Body of pancreas (tissue), 4 donors: Measurements from ENCODE around the gene DCDC2B. TPM values are rescaled to one million over a fixed set of nuclear protein-coding genes. Genes with fewer than 3 reads are reported as not detected.
A peak's percentile ranks its signal among the peaks of the same experiment; 100 is the strongest.

Source experiments
- ATAC-seq: fragments of 150-250 bp; one replicate; pipeline ENCODE4 v1.9.1; 2016
- DNase-seq, 4 donors: peaks; one replicate each; pipeline ENCODE4 v3.0.0-alpha.2; 2019
- H3K27ac ChIP-seq, 4 donors: fragments of 200-600 bp; sonication (generic); 1 replicate in 3 of 4; 2 replicates in 1 of 4; pipeline versions ENCODE4 v1.5.1 to v1.6.1; 2016 to 2019; ENCODE audit warnings: mild to moderate bottlenecking in 1 of 4, mixed read lengths in 1 of 4, moderate library complexity in 1 of 4
- H3K27me3 ChIP-seq, 2 donors: fragments of 200-600 bp; sonication (generic); one replicate each; pipeline ENCODE4 v1.6.0; 2016; ENCODE audit warnings: mild to moderate bottlenecking in 1 of 2
- H3K36me3 ChIP-seq, 2 donors: fragments of 200-600 bp; sonication (generic); replicated peaks in 1 of 2; 2 replicates each; pipeline ENCODE4 v1.5.1; 2016; ENCODE audit warnings: low read depth in 2 of 2; ENCODE audit not compliant: insufficient read depth in 1 of 2
- H3K4me1 ChIP-seq: fragments of 200-600 bp; sonication (generic); one replicate; pipeline ENCODE4 v1.6.0; 2016
- H3K4me3 ChIP-seq, 2 donors: fragments of 200-600 bp; sonication (generic); 1 replicate in 1 of 2; 2 replicates in 1 of 2; pipeline ENCODE4 v1.5.1; 2016 to 2019
- H3K9me3 ChIP-seq, 3 donors: fragments of 200-600 bp; sonication (generic); 1 replicate in 2 of 3; 2 replicates in 1 of 3; pipeline ENCODE4 v1.5.1; 2016
- POLR2A ChIP-seq, 3 donors: fragments of 450-650 bp; IDR thresholded peaks; one replicate each; pipeline ENCODE4 v1.6.1; 2016; ENCODE audit warnings: antibody characterized with exemption in 3 of 3, mild to moderate bottlenecking in 2 of 3
- WGBS, 2 donors: methylation state at CpG; one replicate each; pipeline ENCODE4 v1.1.5; 2017; 5-methylcytosine and 5-hydroxymethylcytosine counted together
- intact Hi-C: fragments of 100-400 bp; cut with DNase I; formaldehyde crosslinking; loops from one replicate; pipeline ENCODE4 v1.15.1; 2023
- total RNA-seq, 2 donors: library from RNA; depleted of rRNA; stranded (reverse); fragments of >200 nt; gene quantifications; one replicate each; pipeline ENCODE4 v1.1.0, GENCODE V29; 2016
- TF ChIP-seq, protein P1 (sequence below), 7 experiments: fragments of 450-650 bp in 4 of 7; fragments of 200-600 bp in 3 of 7; sonication (generic) in 3 of 7; IDR thresholded peaks; one replicate each; pipeline ENCODE4 v1.5.1; 2016 to 2019; ENCODE audit warnings: antibody characterized with exemption in 7 of 7

The DCDC2B gene
- total RNA-seq, 2 donors from 2014 or later, result not detected

DNA sequence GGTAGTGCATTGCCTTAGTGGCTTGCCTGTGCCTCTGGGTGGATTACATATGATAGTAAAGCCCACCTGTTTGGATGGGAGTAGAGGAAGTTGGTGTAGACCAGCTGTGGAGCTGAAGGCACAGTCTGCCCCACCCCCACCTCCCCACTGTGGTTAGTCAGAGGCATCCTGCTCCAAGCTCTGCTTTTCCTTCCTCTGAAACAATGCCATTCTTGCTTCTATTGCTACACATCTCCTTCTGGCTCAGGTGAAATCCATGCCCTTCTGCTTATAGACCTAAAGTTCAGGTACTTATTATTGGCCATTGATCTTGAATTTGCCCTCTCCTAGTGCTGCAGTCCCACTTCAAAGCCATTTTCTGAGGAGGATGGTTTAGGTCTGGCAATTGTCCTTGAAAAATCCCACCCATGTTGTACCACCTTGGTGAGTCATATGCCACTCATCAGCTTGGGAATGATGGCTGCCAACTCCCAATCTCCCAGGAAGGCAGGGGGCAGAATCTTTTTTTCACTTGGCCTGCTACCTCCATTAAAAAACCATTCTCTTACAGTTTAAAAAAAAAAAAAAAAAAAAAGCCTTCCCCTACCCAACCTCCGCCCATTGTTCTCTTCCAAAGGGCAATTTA, 36.2 kb upstream of the DCDC2B start:
- H3K9me3 ChIP-seq, result no peaks in the 10 kb centered on the region
- peaks cover 8 to 25% of the 10 kb centered on the region in 2 donors for H3K36me3 ChIP-seq
- no peaks in the 10 kb centered on the region for H3K4me1 ChIP-seq
- DNase-seq, result no peak
- intact Hi-C loops, result no loop called here
- no peak overlapping the region for H3K27ac ChIP-seq
- ATAC-seq, result no peak
- H3K27me3 ChIP-seq, result no peaks in the 10 kb centered on the region
- TF ChIP-seq POLR2A (IDR thresholded peaks at IDR 0.05), result no peak
- TF ChIP-seq, protein P1, sequence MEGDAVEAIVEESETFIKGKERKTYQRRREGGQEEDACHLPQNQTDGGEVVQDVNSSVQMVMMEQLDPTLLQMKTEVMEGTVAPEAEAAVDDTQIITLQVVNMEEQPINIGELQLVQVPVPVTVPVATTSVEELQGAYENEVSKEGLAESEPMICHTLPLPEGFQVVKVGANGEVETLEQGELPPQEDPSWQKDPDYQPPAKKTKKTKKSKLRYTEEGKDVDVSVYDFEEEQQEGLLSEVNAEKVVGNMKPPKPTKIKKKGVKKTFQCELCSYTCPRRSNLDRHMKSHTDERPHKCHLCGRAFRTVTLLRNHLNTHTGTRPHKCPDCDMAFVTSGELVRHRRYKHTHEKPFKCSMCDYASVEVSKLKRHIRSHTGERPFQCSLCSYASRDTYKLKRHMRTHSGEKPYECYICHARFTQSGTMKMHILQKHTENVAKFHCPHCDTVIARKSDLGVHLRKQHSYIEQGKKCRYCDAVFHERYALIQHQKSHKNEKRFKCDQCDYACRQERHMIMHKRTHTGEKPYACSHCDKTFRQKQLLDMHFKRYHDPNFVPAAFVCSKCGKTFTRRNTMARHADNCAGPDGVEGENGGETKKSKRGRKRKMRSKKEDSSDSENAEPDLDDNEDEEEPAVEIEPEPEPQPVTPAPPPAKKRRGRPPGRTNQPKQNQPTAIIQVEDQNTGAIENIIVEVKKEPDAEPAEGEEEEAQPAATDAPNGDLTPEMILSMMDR (IDR thresholded peaks at IDR 0.05), result no peak
- WGBS, 2 donors, result 94 to 100% methylated on average over 1 of the region's 1 CpG
- no peak overlapping the region for H3K4me3 ChIP-seq

DNA sequence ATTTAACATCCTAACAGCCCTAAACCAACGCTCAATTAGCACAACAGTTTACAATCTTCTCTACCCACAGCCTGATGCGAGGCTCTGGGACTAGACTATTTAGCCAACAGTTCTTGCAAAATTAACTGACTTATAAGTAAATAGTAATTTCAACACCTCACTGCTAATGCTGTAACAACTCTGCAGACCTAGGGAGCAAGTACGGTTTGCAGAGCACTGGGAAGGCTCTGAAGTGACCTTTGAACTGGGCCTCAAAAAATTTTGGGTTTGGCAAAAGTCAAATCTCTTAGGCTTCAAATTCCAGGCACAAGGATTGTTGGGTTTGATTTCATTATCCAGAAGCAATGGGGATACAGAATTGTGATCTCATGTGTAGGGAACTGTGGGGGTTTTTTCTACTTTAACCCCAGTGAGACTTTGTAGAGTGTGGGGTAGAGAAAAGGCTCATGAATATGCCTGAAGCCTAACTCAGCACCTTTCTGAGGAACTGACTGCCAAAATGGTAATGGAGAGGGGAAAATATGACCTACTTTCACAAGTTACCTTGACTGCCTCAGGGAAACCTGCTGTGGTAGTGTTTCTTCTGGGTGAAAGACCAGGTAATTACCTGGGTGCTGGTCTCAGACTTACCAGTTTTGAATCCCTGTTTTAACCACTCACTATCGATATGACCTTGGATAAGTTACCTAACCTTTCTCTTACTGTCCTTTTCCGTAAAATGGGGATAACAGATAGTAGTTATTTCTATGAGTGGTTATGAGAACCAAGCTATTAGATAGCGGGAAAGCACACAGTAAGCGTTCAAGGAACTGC, 30.3 kb upstream of the DCDC2B start:
- Histone ChIP-seq H3K4me1 (peaks cover 41% of the 10 kb centered on the region), H3K36me3 (peaks cover 0 to 4% of the 10 kb centered on the region in 2 donors), H3K27me3 (no peaks in the 10 kb centered on the region), H3K4me3 (no peak overlapping the region), H3K27ac (peak overlapping the region; percentile 71 to 93 (median 92)), H3K9me3 (no peaks in the 10 kb centered on the region)
- ATAC-seq, result no peak
- TF ChIP-seq, protein P1 (IDR thresholded peaks at IDR 0.05), result no peak
- TF ChIP-seq POLR2A (IDR thresholded peaks at IDR 0.05), result no peak
- WGBS, 2 donors, result 77 to 86% methylated on average over 7 of the region's 7 CpGs
- no peak for DNase-seq
- intact Hi-C loops, result no loop called here

DNA sequence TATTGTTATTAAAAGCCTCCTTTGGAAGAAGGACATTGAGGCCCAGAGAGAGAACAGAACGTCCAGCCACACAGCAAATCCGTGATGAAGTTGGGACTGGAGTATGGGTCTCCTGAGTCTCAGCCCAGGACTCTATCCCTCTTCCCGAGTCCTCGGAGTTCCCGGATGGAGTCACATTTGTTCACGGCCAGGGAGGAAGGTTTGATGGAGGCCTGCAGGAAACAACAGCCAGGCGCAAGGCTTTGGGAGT, 29.8 kb upstream of the DCDC2B start:
- 11 to 15% methylated on average over 7 of the region's 7 CpGs for WGBS, 2 donors
- Histone ChIP-seq H3K4me1 (peaks cover 45% of the 10 kb centered on the region), H3K27me3 (no peaks in the 10 kb centered on the region), H3K4me3 (peak overlapping the region; percentile 30 to 66), H3K9me3 (no peaks in the 10 kb centered on the region), H3K27ac (peak overlapping the region; percentile 71 to 93 (median 92)), H3K36me3 (peaks cover 0 to 4% of the 10 kb centered on the region in 2 donors)
- intact Hi-C loops, result no loop called here
- ATAC-seq, result peak; percentile 22
- TF ChIP-seq POLR2A (IDR thresholded peaks at IDR 0.05), result no peak
- TF ChIP-seq, protein P1 (IDR thresholded peaks at IDR 0.05), result no peak
- DNase-seq, result no peak

DNA sequence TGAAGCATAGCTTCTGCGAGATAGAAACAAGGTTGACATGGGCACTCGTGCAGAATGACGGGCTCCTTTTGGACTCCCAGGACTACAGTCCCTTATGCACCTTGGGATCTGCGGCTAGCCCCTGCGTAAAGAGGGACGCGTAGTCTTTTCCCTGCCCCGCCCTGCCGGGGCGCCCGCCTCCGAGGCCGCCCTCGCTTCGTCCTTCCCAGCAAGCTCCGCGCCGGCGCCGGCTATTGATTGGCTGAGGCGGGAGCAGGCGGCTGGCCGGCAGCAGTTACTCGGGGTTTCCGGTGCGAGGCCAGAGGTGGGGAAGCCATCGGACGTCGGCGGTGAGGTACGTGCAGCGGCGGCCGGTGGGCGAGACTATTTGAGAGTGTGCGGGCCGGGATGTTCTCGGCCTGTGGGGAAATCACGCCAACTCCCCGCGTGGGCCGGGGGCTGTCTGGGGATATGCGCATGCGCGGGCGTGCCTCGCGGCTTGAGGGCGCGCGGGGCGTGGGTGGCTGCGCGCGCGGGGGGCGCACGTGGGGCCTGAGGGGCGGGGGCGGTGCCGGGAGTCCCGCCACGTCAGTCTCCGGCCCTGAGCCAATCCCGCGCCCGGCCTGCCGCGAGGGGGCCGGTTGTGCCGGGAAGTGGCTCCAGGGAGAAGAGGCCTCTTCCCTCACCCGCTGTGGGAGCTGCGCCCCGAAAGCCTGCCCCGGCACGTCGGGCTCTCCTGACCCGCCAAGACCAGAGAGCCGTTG, 29.3 kb upstream of the DCDC2B start, which contains the start of gene TXLNA:
Gene TXLNA, plus strand, starts transcription at position 233 of the 743 bp plus-strand sequence. CDS start 671 bp downstream, outside the sequence.
- peak within 1 kb of the TSS; percentile 30 to 66 for H3K4me3 ChIP-seq
- peaks cover 50% of the 10 kb centered on the region for H3K4me1 ChIP-seq
- no peaks in the 10 kb centered on the region for H3K9me3 ChIP-seq
- peak; percentile 94 for ATAC-seq
- peak; percentile 92 to 94 (median 92) for DNase-seq
- WGBS, 2 donors, result 0% methylated on average over 4 to 58 of the region's 79 CpGs
- peaks cover 3 to 5% of the 10 kb centered on the region in 2 donors for H3K36me3 ChIP-seq
- H3K27ac ChIP-seq, result peak within 1 kb of the TSS; percentile 71 to 93 (median 92)
- intact Hi-C loops, result no loop called here
- H3K27me3 ChIP-seq, result no peaks in the 10 kb centered on the region
- TF ChIP-seq POLR2A (IDR thresholded peaks at IDR 0.05), result peak; percentile 34 to 71 (median 65)
- TF ChIP-seq, protein P1 (IDR thresholded peaks at IDR 0.05), result peak in 2 of 7 experiments; percentile 14 to 22
